SIG-M5 treated with dmso at 0.1 percent for 504 hours (cell line): Measurements from ENCODE around the gene ZNF605.
"Not testable (repeated sequence)": the region's sequence is repeated elsewhere in the genome, so short reads cannot be mapped to it uniquely, and the experiment has no call there.

ENCODE experiments used
- DNase-seq: peaks from one replicate; lab custom pipeline; 2025; ENCODE audit not compliant: unreplicated experiment; lab: John Stamatoyannopoulos, UW

ZNF605 gene

DNA sequence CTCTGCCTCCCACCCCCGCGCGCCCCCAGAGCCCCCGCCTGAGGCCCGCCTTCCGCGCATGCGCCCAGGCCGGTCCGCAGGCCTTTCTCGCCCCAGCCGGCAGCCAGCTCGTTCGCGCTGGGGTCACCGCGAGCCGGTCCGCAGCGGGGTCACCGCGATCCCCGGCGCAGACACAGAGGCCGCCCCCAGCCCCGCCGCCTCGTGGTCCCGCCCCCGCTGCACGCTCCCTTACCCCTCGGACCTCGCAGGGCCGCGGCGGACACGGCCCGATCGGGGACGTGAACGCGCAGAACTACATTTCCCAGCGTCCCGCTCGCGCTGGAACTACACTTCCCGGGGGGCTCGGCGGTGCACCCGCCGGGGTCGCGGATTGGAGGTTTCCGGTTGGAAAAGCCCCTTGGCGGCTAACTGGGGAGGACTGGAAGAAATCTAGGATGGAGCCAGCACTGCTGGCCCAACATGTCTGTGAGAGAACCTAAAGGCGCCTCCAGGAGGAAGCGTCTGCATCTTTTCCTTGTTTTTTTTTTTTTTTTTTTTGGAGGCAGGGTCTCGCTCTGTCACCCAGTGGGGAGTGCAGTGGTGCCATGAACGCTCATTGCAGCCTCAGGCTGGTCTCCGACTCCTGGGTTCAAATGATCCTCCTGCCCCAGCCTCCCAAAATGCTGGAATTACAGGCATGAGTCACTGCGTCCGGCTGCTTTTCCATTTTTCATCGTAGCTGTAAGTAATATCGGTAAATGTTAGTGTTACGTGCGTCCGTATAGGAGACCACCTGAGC lies at the start of gene ZNF605:
Gene ZNF605 (minus strand): TSS at position 296 of the 778 bp plus-strand sequence. CDS start 10,671 bp downstream, outside the sequence.
- peak; percentile 86 for DNase-seq

DNA sequence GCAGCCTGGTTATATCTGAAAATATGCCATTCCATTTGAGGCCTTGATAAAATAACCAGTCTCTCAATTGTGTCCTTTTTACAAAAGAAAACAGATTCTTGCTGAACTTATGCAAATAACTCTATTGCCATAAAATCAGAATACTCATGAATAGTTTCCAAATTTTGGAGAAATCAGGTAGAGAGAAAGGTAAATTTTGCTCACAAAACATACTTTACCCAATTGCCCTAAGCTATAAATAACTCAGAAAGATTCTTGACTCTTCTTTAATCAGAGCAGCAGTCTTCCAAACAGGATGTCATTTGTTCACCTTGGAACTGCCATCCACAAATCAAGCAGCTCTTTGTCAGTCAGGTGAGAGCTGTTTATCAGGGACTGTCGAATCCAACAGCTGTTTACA lies 42.6 kb upstream of the ZNF605 start:
- DNase-seq, result no peak

- DNase-seq, result peak; percentile 38
These were observed 30.7 kb upstream of the ZNF605 start for GRCh38 chr12:132986885-132987225.

DNA sequence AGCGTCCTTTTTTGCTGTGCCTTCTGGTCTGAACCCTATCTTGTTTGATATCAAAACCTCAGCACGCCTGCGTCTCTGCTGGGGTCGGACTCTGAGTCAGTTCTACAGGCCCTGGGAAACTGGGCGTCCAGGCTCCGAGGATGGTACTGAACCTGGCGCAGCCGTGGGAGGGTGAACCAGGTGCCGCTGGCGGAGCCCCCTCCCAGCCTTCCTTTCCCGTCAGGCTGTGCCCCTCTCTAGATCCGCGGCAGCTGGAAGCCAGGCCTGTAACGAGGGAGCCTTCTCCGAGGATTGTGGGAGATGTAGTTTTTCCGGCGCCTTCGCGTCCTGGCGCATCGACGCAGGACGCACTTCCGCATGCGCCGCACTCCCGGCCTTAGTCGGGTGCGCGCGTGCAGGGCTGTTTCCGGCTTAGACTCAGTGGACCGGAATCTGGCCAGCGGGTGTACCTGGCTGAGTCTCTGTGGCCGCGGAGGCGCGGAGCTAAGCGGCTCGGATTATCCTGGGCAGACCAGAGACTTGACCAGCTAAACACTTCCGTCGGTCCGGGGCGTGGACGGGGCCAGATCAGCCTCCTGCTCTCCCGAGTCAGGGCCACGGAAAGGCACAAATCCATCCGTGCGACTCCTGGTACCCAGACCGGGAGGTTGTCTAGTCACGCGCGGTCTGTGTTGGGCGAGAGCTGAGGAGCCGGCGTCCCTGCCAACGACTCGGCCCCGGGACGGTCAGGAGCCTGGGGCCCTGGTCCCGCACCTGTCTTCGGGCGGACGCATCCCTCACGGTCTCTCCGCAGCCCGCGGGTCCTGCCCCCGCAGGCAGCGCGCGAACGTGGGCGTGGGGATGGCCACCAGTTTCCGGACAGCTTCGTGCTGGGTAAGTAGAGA lies 30.1 kb upstream of the ZNF605 start, which contains the start of gene ZNF26:
Gene ZNF26 (plus strand): TSS at position 367 of the 884 bp plus-strand sequence. CDS start 474 bp downstream, at position 841.
- DNase-seq, result peak; percentile 92

GRCh38 chr12:132976870-132977269 lies 20.8 kb upstream of the ZNF605 start:
- DNase-seq, result not testable (repeated sequence)

GRCh38 chr12:132972374-132972773 lies 16.3 kb upstream of the ZNF605 start:
- no peak for DNase-seq

DNA sequence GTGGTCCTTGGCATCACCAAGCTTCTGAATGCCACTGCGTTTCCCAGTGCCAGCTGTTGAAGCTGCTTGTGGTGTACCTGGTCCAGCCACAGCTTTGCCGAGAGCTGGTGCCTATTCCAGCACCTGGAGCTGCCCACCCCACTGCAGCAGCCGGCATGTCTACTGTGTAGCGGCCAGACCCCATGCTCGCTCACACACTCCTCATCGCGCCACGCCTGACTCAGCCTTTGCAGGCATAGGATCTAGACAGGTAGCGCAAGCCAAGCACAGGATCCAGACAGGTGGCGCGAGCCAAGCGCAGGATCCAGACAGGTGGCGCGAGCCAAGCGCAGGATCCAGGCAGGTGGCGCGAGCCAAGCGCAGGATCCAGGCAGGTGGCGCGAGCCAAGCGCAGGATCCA lies 11.6 kb upstream of the ZNF605 start:
- DNase-seq, result no peak

DNA sequence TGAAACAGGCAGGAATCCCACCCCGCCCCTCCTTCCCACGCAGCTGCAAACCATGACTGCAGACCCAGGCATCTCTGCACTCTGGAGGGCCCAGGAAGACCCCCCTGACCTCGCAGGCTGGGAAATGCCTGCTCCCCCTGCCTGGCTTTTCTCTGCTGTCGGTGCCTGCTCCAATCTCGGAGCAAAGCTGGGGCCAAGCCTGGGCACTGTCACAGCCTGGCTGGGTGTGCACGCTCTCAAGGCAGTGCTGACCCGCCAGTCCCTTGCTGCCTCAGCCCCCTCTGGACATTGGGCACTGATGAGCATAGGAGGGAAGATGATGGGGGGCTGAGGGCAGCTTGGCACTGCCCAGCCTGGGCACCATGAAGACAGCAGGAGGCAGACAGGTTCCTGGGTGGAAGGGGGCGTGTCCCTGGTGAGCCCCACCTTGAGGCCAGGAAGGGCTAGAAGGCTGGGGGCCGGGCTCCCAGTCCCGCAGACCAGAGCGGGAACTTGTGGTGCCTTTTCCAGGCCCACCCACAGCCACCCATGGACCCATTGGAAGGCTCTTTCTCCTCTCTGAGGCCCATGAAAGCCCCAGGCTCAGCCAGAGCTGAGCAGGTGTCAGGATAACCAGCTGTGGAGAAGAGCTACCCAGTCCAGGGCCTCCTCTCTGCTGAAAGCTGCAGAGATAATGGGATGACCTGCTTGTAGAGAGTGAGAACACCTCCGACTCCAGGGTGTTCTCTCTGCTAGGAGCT lies 10.7 kb upstream of the ZNF605 start:
- no peak for DNase-seq

DNA sequence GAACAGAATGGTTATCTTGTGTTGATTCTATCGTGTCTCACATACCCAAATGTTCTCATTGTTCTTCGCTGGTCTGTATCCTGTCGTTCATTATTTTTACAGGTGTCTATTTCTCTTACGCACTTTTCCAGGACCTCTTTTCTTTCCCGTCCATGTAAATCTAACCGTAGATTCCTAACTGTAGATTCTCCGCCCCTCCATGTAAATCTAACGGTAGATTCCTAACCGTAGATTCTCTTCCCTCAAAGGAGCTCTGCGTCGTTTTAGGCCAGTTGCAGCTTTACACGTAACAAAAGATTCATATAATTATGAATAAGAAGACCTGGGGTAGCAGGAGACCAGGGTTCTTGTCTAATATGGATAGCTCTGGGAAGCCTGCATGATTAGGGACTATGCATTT lies 9.7 kb upstream of the ZNF605 start:
- no peak for DNase-seq

GRCh38 chr12:132963947-132964346 lies 7.8 kb upstream of the ZNF605 start:
- DNase-seq, result not testable (repeated sequence)

DNA sequence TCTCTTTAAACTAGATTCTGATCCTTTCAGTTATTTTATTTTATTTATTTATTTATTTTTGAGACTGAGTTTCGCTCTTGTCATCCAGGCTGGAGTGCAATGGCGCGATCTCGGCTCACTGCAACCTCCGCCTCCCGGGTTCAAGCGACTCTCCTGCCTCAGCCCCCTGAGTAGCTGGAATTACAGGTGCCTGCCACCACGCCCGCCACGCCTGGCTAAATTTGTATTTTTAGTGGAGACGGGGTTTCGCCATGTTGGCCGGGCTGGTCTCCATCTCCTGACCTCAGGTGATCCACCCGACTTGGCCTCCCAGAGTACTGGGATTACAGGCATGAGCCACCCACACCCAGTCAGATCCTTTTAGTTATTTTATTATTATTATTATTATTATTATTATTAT lies 5.7 kb upstream of the ZNF605 start:
- DNase-seq, result not testable (repeated sequence)

- DNase-seq, result peak; percentile 44
These were observed 754 bp downstream of the ZNF605 start for GRCh38 chr12:132955094-132956010.

- no peak for DNase-seq
These were observed 1.5 kb downstream of the ZNF605 start for GRCh38 chr12:132954471-132955048.

- no peak for DNase-seq
These were observed 2.3 kb downstream of the ZNF605 start for GRCh38 chr12:132953771-132954170.

- DNase-seq, result no peak
These were observed 3.0 kb downstream of the ZNF605 start for GRCh38 chr12:132953163-132953425.

DNA sequence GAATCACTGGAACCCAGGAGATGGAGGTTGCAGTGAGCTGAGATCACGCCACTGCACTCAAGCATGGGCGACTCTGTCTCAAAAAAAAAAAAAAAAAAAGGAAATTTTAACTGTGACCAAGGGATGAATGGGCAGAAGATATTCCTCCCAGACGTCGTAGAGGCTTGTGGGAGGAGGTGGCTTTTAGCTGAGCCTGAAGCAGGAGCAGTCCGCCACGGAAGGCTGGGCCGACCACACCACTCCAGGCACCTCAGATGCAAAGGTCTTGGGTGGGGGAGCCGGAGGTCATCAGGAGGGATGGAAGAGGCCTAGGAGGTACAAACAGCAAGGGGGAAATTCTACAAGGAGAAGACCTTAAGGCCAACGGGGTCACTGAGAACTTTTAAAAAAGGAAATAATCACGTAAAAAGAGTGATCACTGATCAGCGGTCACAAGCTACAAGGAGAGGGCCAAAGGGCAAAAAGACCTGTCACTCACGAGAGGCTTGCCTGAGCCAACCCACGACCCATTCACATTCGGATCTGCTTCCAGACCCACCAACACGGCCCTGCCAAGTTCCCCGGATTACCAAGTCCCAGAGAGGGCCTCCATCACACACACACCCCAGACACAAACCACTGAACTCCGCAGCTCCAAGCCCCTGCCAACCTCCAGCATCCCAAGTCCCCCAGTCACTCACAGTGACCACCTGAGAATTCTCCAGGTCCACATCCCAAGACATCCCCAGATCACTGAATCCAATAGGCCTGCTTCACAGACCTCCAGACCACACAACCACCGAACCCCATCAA lies 3.5 kb downstream of the ZNF605 start:
- no peak for DNase-seq

- no peak for DNase-seq
These were observed 4.5 kb downstream of the ZNF605 start for GRCh38 chr12:132951649-132952048.

- DNase-seq, result no peak
These were observed 5.1 kb downstream of the ZNF605 start for GRCh38 chr12:132950844-132951535.
